ENCODE measurements around the gene MRPS15.

DNA sequence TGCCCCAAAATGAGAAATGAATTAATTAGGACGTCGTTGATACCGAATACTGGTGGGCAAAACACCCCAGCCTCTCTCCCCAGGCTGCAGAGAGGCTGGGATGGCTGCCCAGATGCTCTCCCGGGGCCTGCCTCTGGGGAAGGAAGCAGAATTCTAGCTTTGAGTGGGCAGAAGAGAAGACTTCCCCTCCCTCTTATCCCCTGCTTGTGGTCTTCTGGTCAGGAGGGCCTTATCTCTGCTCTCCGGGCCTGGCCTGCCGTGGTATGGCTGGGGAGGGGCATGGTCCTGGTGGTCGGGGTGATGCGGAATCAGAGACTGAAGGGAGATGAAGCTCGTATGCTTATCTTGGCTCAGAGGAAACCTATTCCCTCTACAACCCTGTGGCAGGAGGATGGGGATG, 28.3 kb upstream of the MRPS15 start:
- TF ChIP-seq EZH2 (IDR thresholded peaks at IDR 0.05; ENCODE audit: borderline replicate concordance, low read length), result no peak
- TF ChIP-seq CTCF (conservative IDR thresholded peaks at IDR 0.05 in 1 of 2, IDR thresholded peaks at IDR 0.05 in 1 of 2; ENCODE audit: extremely low read depth in 1 of 2, insufficient read depth in 1 of 2, low read depth in 1 of 2, low read length in 2 of 2), result no peak

Data from mammary epithelial cell (primary cell).